ENCODE measurements around the gene GPR137. TPM values are rescaled to one million over a fixed set of nuclear protein-coding genes. Genes with fewer than 3 reads are reported as not detected.
A peak's percentile ranks its signal among the peaks of the same experiment; 100 is the strongest.

GPR137 gene
- total RNA-seq, 1 experiment from 2014 or later, result 24.4 TPM

DNA sequence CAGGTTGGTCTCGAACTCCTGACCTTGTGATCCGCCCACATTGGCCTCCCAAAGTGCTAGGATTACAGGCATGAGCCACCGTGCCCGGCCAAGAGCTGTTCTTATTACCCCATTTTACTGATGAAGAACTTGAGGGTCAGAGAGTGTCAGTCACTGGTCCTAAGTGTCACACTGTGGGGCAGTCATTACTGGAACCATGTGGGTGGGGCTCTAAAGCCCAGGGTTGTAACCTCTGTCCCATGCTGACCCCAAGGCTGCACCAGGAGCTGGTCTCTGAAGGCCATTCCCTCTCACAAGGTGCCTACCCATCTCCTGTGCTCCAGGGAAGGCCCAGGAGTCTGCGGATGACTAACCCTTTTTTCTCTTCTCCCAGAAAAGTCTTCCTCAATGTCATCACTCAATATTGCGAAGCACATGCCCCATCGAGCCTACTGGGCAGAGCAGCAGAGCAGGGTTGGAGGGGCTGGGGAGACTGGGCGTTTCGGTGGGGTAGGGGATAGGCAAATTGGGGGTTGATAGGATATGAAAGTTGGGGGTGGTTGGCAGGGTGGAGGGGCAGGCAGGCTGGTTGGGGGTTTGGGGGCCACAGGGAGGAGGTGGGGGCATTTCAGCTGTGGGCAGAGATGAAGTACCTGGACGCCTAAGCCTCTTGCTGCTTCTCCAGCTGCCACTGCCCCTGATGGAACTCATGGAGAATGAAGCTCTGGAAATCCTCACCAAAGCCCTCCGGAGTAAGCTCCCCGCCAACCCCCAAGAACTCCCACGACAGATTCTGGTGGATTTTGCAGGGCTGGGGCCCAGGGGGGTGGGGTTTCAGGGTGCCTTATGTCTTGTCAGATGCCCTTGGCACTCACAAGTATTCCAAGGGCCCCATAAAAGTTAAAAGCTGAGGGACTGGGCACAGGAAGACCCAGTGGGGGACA lies 17.7 kb downstream of the GPR137 start:
- intact Hi-C loops (cut with micrococcal nuclease), result loop anchor here (1.0 to 5.0 kb wide), 5 partner anchors 52 to 116 kb away; partner anchors contain the start of genes FKBP2, PLCB3 and STIP1
- H4K20me1 ChIP-seq (ENCODE audit: insufficient read depth), result no peaks in the 10 kb centered on the region
- no TSS peak for BruUV-seq (replicated peaks)
- peaks cover 12 to 55% of the 10 kb centered on the region in 2 experiments; a peak in 3 of 4 replicates for H3K4me1 ChIP-seq (ENCODE audit: control insufficient read depth in 1 of 2, insufficient read depth in 2 of 2, low read length in 2 of 2)
- H3K36me3 ChIP-seq (ENCODE audit: control insufficient read depth in 1 of 2, insufficient read depth in 2 of 2, low read length in 2 of 2), result peaks cover 0 to 8% of the 10 kb centered on the region in 2 experiments; a peak in 1 of 4 replicates
- peak overlapping the region; percentile 99 for H3K27ac ChIP-seq (ENCODE audit: low read depth, low read length)
- TF ChIP-seq SP1 (IDR thresholded peaks at IDR 0.05; ENCODE audit: low read depth) (no peak), ZNF274 (IDR thresholded peaks at IDR 0.05; ENCODE audit: low read depth, low read length) (no peak), CTCF (IDR thresholded peaks at IDR 0.05 in 2 of 3, conservative IDR thresholded peaks at IDR 0.05 in 1 of 3; ENCODE audit: borderline replicate concordance in 1 of 3, insufficient read depth in 1 of 3, low read depth in 2 of 3, low read length in 2 of 3) (no peak), TCF7L2 (IDR thresholded peaks at IDR 0.05; ENCODE audit: borderline replicate concordance, extremely low read depth, insufficient read depth, insufficient read length) (no peak), POLR2A (IDR thresholded peaks at IDR 0.05; ENCODE audit: borderline replicate concordance, extremely low read depth, insufficient read depth, insufficient read length) (no peak), EZH2phosphoT487 (IDR thresholded peaks at IDR 0.05; ENCODE audit: borderline replicate concordance) (no peak), CEBPB (IDR thresholded peaks at IDR 0.05; ENCODE audit: low read depth) (no peak), ZFX (IDR thresholded peaks at IDR 0.05) (no peak), EGR1 (IDR thresholded peaks at IDR 0.05; ENCODE audit: low read depth) (no peak), EZH2 (IDR thresholded peaks at IDR 0.05) (no peak), CBX3 (IDR thresholded peaks at IDR 0.05; ENCODE audit: low read depth) (no peak), FOSL1 (IDR thresholded peaks at IDR 0.05; ENCODE audit: low read depth) (no peak), ATF3 (IDR thresholded peaks at IDR 0.05) (no peak)
- TF ChIP-seq, protein P1, sequence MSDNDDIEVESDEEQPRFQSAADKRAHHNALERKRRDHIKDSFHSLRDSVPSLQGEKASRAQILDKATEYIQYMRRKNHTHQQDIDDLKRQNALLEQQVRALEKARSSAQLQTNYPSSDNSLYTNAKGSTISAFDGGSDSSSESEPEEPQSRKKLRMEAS (IDR thresholded peaks at IDR 0.05), result no peak
- H3K79me2 ChIP-seq (ENCODE audit: insufficient read depth, low read length), result peaks cover 23% of the 10 kb centered on the region
- ATAC-seq, result no peak
- no peak overlapping the region for H2AFZ ChIP-seq (ENCODE audit: low read depth, low read length, poor library complexity, severe bottlenecking)
- no peaks in the 10 kb centered on the region for H3K9me2 ChIP-seq (ENCODE audit: insufficient read depth)
- H3K9ac ChIP-seq (ENCODE audit: low read length), result peak overlapping the region; percentile 88
- no peaks in the 10 kb centered on the region for H3K9me3 ChIP-seq (ENCODE audit: control insufficient read depth in 1 of 2, insufficient read depth in 1 of 2, low read depth in 1 of 2, low read length in 2 of 2)
- H3K4me2 ChIP-seq (ENCODE audit: low read length), result peak overlapping the region; percentile 84
- ChIA-PET POLR2A (interaction anchor here (0.6 to 5.5 kb wide), 12 partner anchors 14 to 118 kb away, joined by 3 to 30 read pairs (median 4); partner anchors contain the start of genes PPP1R14B, PRDX5, STIP1 and TRMT112), RAD21 (ENCODE audit: low non-redundant PET in 1 of 2, low total read pairs in 2 of 2, uncharacterized antibody in 2 of 2, unreplicated experiment in 2 of 2) (interaction anchor here (0.7 to 2.5 kb wide), 6 partner anchors 29 to 99 kb away, joined by 3 to 7 read pairs (median 4); no protein-coding TSS in a partner anchor), CTCF (interaction anchor here (1.0 to 5.8 kb wide), 19 partner anchors 10 to 385 kb away, joined by 3 to 80 read pairs (median 5); partner anchors contain the start of genes BAD, FERMT3, FKBP2 and GPR137)
- H3K4me3 ChIP-seq (replicated peaks in 1 of 2; ENCODE audit: low read depth in 1 of 2, low read length in 2 of 2), result peak overlapping the region; percentile 59 to 70; a peak in 3 of 4 replicates
- DNase-seq (ENCODE audit: low read depth, low spot score), result no peak
- H3K27me3 ChIP-seq (ENCODE audit: insufficient read depth, low read length), result no peaks in the 10 kb centered on the region

Data from HCT116 (cell line).